ENCODE measurements around the gene ARHGAP40.

DNA sequence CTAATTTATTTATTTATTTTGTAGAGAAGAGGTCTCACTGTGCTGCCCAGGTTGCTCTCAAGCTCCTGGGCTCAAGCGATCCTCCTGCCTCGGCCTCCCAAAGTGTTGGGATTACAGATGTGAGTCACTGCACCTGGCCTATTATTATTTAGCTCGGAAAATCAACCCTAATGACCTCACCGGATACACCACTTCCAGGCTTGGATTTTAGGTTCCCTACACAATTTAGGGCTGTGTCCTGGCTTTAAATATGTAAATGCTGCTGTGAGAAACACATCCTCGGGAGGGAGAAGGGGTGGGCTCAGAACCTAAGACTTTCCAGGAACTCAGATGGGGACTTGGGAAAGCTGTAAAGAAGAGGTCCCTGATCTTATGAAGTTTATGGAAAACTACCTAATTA lies 71.7 kb downstream of the ARHGAP40 start:
- TF ChIP-seq MAZ (IDR thresholded peaks at IDR 0.05; ENCODE audit: borderline replicate concordance, low read depth, low read length) (no peak), SMC3 (IDR thresholded peaks at IDR 0.05; ENCODE audit: low read depth, low read length) (no peak), RAD21 (IDR thresholded peaks at IDR 0.05; ENCODE audit: low read length) (no peak)
- TF ChIP-seq, protein P1, sequence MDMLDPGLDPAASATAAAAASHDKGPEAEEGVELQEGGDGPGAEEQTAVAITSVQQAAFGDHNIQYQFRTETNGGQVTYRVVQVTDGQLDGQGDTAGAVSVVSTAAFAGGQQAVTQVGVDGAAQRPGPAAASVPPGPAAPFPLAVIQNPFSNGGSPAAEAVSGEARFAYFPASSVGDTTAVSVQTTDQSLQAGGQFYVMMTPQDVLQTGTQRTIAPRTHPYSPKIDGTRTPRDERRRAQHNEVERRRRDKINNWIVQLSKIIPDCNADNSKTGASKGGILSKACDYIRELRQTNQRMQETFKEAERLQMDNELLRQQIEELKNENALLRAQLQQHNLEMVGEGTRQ (IDR thresholded peaks at IDR 0.05; ENCODE audit: low read depth, low read length): no peak

All from IMR-90 (cell line).